Measurements from ENCODE around the gene MON1A. TPM values are rescaled to one million over a fixed set of nuclear protein-coding genes. Genes with fewer than 3 reads are reported as not detected.

MON1A gene
- total and polyA plus RNA-seq, 2 experiments from 2014 or later: 6.4 to 12.1 TPM

DNA sequence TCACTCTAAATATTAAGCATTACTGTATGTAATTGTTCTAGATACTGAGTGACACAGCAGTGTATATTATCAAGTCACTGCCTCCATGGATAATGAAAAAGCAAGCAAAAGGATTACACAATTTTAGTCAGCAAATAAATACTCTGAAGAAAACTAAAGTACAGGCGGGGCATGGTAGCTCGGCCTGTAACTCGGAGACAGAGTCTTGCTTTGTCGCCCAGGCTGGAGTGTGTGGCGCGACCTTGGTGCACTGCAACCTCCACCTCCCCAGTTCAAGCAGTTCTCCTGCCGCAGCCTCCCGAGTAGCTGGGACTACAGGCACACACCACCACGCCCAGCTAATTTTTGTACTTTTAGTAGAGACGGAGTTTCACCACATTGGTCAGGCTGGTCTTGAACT lies 43.0 kb upstream of the MON1A start:
- Histone ChIP-seq H3K27ac (ENCODE audit: low read depth) (no peak overlapping the region), H2AFZ (no peak overlapping the region), H4K20me1 (replicated peaks; ENCODE audit: insufficient read depth) (no peaks in the 10 kb centered on the region; the same call in none of the 2 replicates), H3K27me3 (ENCODE audit: insufficient read depth) (no peaks in the 10 kb centered on the region), H3K79me2 (replicated peaks; ENCODE audit: insufficient read depth) (peaks cover 24% of the 10 kb centered on the region), H3K9me2 (ENCODE audit: insufficient read depth) (no peaks in the 10 kb centered on the region), H3K4me1 (ENCODE audit: insufficient read depth) (no peaks in the 10 kb centered on the region), H3K4me3 (no peak overlapping the region), H3K36me3 (ENCODE audit: insufficient read depth) (peaks cover 7% of the 10 kb centered on the region), H3K4me2 (no peak overlapping the region), H3F3A (replicated peaks; ENCODE audit: low read depth) (0 out of 2 replicates have a peak, but pooled peaks cover 2% of the 10 kb centered on the region)
- Mint-ChIP-seq H3K27ac (no peak overlapping the region), H3K4me3 (no peak overlapping the region), H3K27me3 (ENCODE audit: insufficient read depth, low read depth, poor library complexity) (peaks cover 3% of the 10 kb centered on the region), H3K4me1 (0 out of 3 replicates have a peak, but pooled peaks cover under 1% of the 10 kb centered on the region), H3K36me3 (ENCODE audit: low read depth) (peaks cover 28% of the 10 kb centered on the region), H3K9me3 (no peaks in the 10 kb centered on the region)
- ATAC-seq (no peak), DNase-seq (ENCODE audit: low spot score) (no peak)
- TF ChIP-seq, protein P1, sequence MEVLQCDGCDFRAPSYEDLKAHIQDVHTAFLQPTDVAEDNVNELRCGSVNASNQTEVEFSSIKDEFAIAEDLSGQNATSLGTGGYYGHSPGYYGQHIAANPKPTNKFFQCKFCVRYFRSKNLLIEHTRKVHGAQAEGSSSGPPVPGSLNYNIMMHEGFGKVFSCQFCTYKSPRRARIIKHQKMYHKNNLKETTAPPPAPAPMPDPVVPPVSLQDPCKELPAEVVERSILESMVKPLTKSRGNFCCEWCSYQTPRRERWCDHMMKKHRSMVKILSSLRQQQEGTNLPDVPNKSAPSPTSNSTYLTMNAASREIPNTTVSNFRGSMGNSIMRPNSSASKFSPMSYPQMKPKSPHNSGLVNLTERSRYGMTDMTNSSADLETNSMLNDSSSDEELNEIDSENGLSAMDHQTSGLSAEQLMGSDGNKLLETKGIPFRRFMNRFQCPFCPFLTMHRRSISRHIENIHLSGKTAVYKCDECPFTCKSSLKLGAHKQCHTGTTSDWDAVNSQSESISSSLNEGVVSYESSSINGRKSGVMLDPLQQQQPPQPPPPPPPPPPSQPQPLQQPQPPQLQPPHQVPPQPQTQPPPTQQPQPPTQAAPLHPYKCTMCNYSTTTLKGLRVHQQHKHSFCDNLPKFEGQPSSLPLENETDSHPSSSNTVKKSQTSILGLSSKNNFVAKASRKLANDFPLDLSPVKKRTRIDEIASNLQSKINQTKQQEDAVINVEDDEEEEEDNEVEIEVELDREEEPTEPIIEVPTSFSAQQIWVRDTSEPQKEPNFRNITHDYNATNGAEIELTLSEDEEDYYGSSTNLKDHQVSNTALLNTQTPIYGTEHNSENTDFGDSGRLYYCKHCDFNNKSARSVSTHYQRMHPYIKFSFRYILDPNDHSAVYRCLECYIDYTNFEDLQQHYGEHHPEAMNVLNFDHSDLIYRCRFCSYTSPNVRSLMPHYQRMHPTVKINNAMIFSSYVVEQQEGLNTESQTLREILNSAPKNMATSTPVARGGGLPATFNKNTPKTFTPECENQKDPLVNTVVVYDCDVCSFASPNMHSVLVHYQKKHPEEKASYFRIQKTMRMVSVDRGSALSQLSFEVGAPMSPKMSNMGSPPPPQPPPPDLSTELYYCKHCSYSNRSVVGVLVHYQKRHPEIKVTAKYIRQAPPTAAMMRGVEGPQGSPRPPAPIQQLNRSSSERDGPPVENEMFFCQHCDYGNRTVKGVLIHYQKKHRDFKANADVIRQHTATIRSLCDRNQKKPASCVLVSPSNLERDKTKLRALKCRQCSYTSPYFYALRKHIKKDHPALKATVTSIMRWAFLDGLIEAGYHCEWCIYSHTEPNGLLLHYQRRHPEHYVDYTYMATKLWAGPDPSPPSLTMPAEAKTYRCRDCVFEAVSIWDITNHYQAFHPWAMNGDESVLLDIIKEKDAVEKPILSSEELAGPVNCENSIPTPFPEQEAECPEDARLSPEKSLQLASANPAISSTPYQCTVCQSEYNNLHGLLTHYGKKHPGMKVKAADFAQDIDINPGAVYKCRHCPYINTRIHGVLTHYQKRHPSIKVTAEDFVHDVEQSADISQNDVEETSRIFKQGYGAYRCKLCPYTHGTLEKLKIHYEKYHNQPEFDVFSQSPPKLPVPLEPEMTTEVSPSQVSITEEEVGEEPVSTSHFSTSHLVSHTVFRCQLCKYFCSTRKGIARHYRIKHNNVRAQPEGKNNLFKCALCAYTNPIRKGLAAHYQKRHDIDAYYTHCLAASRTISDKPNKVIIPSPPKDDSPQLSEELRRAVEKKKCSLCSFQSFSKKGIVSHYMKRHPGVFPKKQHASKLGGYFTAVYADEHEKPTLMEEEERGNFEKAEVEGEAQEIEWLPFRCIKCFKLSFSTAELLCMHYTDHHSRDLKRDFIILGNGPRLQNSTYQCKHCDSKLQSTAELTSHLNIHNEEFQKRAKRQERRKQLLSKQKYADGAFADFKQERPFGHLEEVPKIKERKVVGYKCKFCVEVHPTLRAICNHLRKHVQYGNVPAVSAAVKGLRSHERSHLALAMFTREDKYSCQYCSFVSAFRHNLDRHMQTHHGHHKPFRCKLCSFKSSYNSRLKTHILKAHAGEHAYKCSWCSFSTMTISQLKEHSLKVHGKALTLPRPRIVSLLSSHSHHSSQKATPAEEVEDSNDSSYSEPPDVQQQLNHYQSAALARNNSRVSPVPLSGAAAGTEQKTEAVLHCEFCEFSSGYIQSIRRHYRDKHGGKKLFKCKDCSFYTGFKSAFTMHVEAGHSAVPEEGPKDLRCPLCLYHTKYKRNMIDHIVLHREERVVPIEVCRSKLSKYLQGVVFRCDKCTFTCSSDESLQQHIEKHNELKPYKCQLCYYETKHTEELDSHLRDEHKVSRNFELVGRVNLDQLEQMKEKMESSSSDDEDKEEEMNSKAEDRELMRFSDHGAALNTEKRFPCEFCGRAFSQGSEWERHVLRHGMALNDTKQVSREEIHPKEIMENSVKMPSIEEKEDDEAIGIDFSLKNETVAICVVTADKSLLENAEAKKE (CRISPR knock-in tag; IDR thresholded peaks at IDR 0.05): no peak
- no peak for TF ChIP-seq NANOG (IDR thresholded peaks at IDR 0.05; ENCODE audit: borderline replicate concordance)
- TF ChIP-seq, protein P2, sequence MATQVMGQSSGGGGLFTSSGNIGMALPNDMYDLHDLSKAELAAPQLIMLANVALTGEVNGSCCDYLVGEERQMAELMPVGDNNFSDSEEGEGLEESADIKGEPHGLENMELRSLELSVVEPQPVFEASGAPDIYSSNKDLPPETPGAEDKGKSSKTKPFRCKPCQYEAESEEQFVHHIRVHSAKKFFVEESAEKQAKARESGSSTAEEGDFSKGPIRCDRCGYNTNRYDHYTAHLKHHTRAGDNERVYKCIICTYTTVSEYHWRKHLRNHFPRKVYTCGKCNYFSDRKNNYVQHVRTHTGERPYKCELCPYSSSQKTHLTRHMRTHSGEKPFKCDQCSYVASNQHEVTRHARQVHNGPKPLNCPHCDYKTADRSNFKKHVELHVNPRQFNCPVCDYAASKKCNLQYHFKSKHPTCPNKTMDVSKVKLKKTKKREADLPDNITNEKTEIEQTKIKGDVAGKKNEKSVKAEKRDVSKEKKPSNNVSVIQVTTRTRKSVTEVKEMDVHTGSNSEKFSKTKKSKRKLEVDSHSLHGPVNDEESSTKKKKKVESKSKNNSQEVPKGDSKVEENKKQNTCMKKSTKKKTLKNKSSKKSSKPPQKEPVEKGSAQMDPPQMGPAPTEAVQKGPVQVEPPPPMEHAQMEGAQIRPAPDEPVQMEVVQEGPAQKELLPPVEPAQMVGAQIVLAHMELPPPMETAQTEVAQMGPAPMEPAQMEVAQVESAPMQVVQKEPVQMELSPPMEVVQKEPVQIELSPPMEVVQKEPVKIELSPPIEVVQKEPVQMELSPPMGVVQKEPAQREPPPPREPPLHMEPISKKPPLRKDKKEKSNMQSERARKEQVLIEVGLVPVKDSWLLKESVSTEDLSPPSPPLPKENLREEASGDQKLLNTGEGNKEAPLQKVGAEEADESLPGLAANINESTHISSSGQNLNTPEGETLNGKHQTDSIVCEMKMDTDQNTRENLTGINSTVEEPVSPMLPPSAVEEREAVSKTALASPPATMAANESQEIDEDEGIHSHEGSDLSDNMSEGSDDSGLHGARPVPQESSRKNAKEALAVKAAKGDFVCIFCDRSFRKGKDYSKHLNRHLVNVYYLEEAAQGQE (IDR thresholded peaks at IDR 0.05; ENCODE audit: unreplicated experiment): no peak

Data from GM23338 (cell line).